GM12873 (cell line): ENCODE data around the gene SREBF1.

Experiments used
- CTCF ChIP-seq: IDR thresholded peaks from 2 replicates; pipeline ENCODE4 v1.5.1; 2012; ENCODE audit warnings: low read depth, mild to moderate bottlenecking, moderate library complexity, low read length, control low read depth; ENCODE audit not compliant: insufficient read depth; ENCODE audit errors: missing control alignments

The SREBF1 gene

GRCh38 chr17:17815436-17816200, 21.2 kb downstream of the SREBF1 start:
- no peak for TF ChIP-seq CTCF

GRCh38 chr17:17815062-17815406, 21.8 kb downstream of the SREBF1 start:
- TF ChIP-seq CTCF, result no peak

GRCh38 chr17:17814162-17815061, 22.4 kb downstream of the SREBF1 start:
- TF ChIP-seq CTCF, result no peak

- no peak for TF ChIP-seq CTCF
Observed at GRCh38 chr17:17813725-17814095, 23.1 kb downstream of the SREBF1 start.

GRCh38 chr17:17813055-17813724, 23.6 kb downstream of the SREBF1 start:
- no peak for TF ChIP-seq CTCF

- TF ChIP-seq CTCF, result peak; percentile 97
Observed at GRCh38 chr17:17812211-17813054, 24.4 kb downstream of the SREBF1 start.
